Stimulated activated CD8-positive, alpha-beta memory T cell treated with anti-CD3 and anti-CD28 coated beads, Interleukin-2, amount 100 ng/mL, for 1 hour (primary cell): Measurements from ENCODE around the gene AGO1.
A peak's percentile ranks its signal among the peaks of the same experiment; 100 is the strongest.
"Not testable (repeated sequence)": the region's sequence is repeated elsewhere in the genome, so short reads cannot be mapped to it uniquely, and the experiment has no call there.

ENCODE experiments used
- DNase-seq, 2 donors: peaks; one replicate each; pipeline ENCODE4 v3.0.0-alpha.2; 2020; ENCODE audit warnings: low read depth in 2 of 2

Gene AGO1

GRCh38 chr1:35869245-35869950 is 13.6 kb upstream of the AGO1 start:
- DNase-seq = not testable (repeated sequence)

- no peak for DNase-seq
Observed at GRCh38 chr1:35870651-35871309, 12.2 kb upstream of the AGO1 start.

- no peak for DNase-seq
Observed at GRCh38 chr1:35873243-35873750, 9.7 kb upstream of the AGO1 start.

GRCh38 chr1:35874115-35874514 is 8.9 kb upstream of the AGO1 start:
- DNase-seq = not testable (repeated sequence)

GRCh38 chr1:35876988-35877387 is 6.0 kb upstream of the AGO1 start:
- DNase-seq = no peak

GRCh38 chr1:35881850-35882273 is 1.1 kb upstream of the AGO1 start:
- no peak for DNase-seq

- no peak for DNase-seq
Observed at GRCh38 chr1:35882586-35882944, 444 bp upstream of the AGO1 start.

GRCh38 chr1:35883635-35884101 is 659 bp downstream of the AGO1 start:
- peak in 1 of 2 donors; percentile 8 for DNase-seq

- DNase-seq = no peak
Observed at GRCh38 chr1:35884934-35885333, 1.9 kb downstream of the AGO1 start.

GRCh38 chr1:35885961-35886558 is 3.1 kb downstream of the AGO1 start:
- DNase-seq = no peak

- DNase-seq = no peak
Observed at GRCh38 chr1:35886577-35887431, 3.8 kb downstream of the AGO1 start.

- DNase-seq = no peak
Observed at GRCh38 chr1:35887508-35887907, 4.5 kb downstream of the AGO1 start.

GRCh38 chr1:35888255-35888654 is 5.2 kb downstream of the AGO1 start:
- no peak for DNase-seq

- not testable (repeated sequence) for DNase-seq
Observed at GRCh38 chr1:35888981-35889380, 6.0 kb downstream of the AGO1 start.

GRCh38 chr1:35893051-35893879 is 10.3 kb downstream of the AGO1 start:
- DNase-seq = no peak

GRCh38 chr1:35894183-35894582 is 11.2 kb downstream of the AGO1 start:
- no peak for DNase-seq

- DNase-seq = no peak
Observed at GRCh38 chr1:35894656-35895055, 11.6 kb downstream of the AGO1 start.

GRCh38 chr1:35899941-35900340 is 16.9 kb downstream of the AGO1 start:
- DNase-seq = no peak

- no peak for DNase-seq
Observed at GRCh38 chr1:35901235-35901634, 18.2 kb downstream of the AGO1 start.

GRCh38 chr1:35902671-35903070 is 19.7 kb downstream of the AGO1 start:
- no peak for DNase-seq

- no peak for DNase-seq
Observed at GRCh38 chr1:35914717-35915116, 31.7 kb downstream of the AGO1 start.
